SK-N-SH (cell line): ENCODE results near the gene HSPA1L. TPM values are rescaled to one million over a fixed set of nuclear protein-coding genes. Genes with fewer than 3 reads are reported as not detected.
"Not testable (repeated sequence)": the region's sequence is repeated elsewhere in the genome, so short reads cannot be mapped to it uniquely, and the experiment has no call there.

Source experiments
- CTCF ChIA-PET: fragments of 300-600, 350-600 bp; formaldehyde crosslinking; extraction: SDS; loops from one replicate; lab custom pipeline; 2021; lab: Yijun Ruan, JAX
- POLR2A ChIA-PET: fragments of 350-600 bp; sonication (Branson Sonifier 250); formaldehyde crosslinking; extraction: SDS; loops from one replicate; lab custom pipeline; 2020; ENCODE audit warnings: antibody characterized with exemption, inconsistent platforms; lab: Yijun Ruan, JAX
- DNase-seq: peaks from one replicate; pipeline ENCODE4 v3.0.0; 2012
- H2AFZ ChIP-seq: fragments of 200-600 bp; sonication (generic); 2 replicates; pipeline ENCODE4 v1.8.1; 2016; ENCODE audit warnings: antibody characterized with exemption, mild to moderate bottlenecking, low read depth
- H3F3A ChIP-seq: fragments of 200-600 bp; sonication (generic); replicated peaks from 2 replicates; pipeline ENCODE3; 2016; ENCODE audit warnings: antibody characterized with exemption, mild to moderate bottlenecking; ENCODE audit not compliant: insufficient read depth
- H3K27ac ChIP-seq, 2 experiments: fragments of 200-500 bp in 1 of 2; fragments of 200-600 bp in 1 of 2; sonication (Bioruptor generic) in 1 of 2; sonication (generic), shearing (Covaris generic) in 1 of 2; 2 replicates each; pipeline versions ENCODE4 v1.5.1 to v1.6.1; 2014 to 2016; ENCODE audit warnings: low read depth in 2 of 2, inconsistent platforms in 1 of 2, low read length in 1 of 2, mild to moderate bottlenecking in 1 of 2, mixed read lengths in 1 of 2
- H3K27me3 ChIP-seq: fragments of 200-600 bp; sonication (generic), shearing (Covaris generic); 2 replicates; pipeline ENCODE4 v1.6.1; 2016; ENCODE audit warnings: mixed run types; ENCODE audit not compliant: insufficient read depth
- H3K36me3 ChIP-seq, 2 experiments: fragments of 200-500 bp in 1 of 2; fragments of 200-600 bp in 1 of 2; sonication (Bioruptor generic) in 1 of 2; sonication (generic) in 1 of 2; replicated peaks in 1 of 2; 2 replicates each; pipeline versions ENCODE3 to v1.5.1; 2014 to 2016; ENCODE audit warnings: low read length in 1 of 2, mild to moderate bottlenecking in 1 of 2; ENCODE audit not compliant: insufficient read depth in 2 of 2, control insufficient read depth in 1 of 2
- H3K4me1 ChIP-seq, 2 experiments: fragments of 200-500 bp in 1 of 2; fragments of 200-600 bp in 1 of 2; sonication (Bioruptor generic) in 1 of 2; sonication (generic), shearing (Covaris generic) in 1 of 2; 2 replicates each; pipeline versions ENCODE4 v1.5.1 to v1.6.1; 2014 to 2016; ENCODE audit warnings: low read depth in 1 of 2, low read length in 1 of 2, mixed run types in 1 of 2; ENCODE audit not compliant: insufficient read depth in 2 of 2, control insufficient read depth in 1 of 2
- H3K4me2 ChIP-seq: fragments of 200-600 bp; sonication (generic), shearing (Covaris generic); 2 replicates; pipeline ENCODE4 v1.6.1; 2017; ENCODE audit warnings: mixed run types
- H3K4me3 ChIP-seq, 2 experiments: fragments of 200-500 bp in 1 of 2; fragments of 200-600 bp in 1 of 2; sonication (Bioruptor generic) in 1 of 2; sonication (generic), shearing (Covaris generic) in 1 of 2; 2 replicates each; pipeline versions ENCODE4 v1.5.1 to v1.8.1; 2014 to 2016; ENCODE audit warnings: low read depth in 2 of 2, inconsistent platforms in 1 of 2, low read length in 1 of 2, mild to moderate bottlenecking in 1 of 2, mixed read lengths in 1 of 2, moderate library complexity in 1 of 2
- H3K79me2 ChIP-seq: fragments of 200-600 bp; sonication (generic); 2 replicates; pipeline ENCODE4 v1.8.1; 2017; ENCODE audit warnings: mild to moderate bottlenecking; ENCODE audit not compliant: insufficient read depth
- H3K9ac ChIP-seq: fragments of 200-600 bp; sonication (generic); 2 replicates; pipeline ENCODE4 v1.6.1; 2017; ENCODE audit warnings: mixed run types
- H3K9me2 ChIP-seq: fragments of 200-600 bp; sonication (generic); 2 replicates; pipeline ENCODE4 v1.6.1; 2017; ENCODE audit warnings: mixed run types
- H3K9me3 ChIP-seq: fragments of 200-600 bp; sonication (generic); 2 replicates; pipeline ENCODE4 v1.6.1; 2017; ENCODE audit warnings: mixed run types, mild to moderate bottlenecking, moderate library complexity
- H4K20me1 ChIP-seq: fragments of 200-600 bp; sonication (generic); 2 replicates; pipeline ENCODE4 v1.6.1; 2017; ENCODE audit warnings: mild to moderate bottlenecking, mixed run types; ENCODE audit not compliant: insufficient read depth
- ELF1 ChIP-seq: IDR thresholded peaks from 2 replicates; pipeline ENCODE4 v1.4.0; 2012
- FOXJ3 ChIP-seq: sonication (generic); formaldehyde crosslinking; IDR thresholded peaks from 2 replicates; pipeline ENCODE4 v1.5.1; 2020; ENCODE audit warnings: mild to moderate bottlenecking, missing genetic modification reagents
- FOXM1 ChIP-seq: IDR thresholded peaks from 2 replicates; pipeline ENCODE4 v1.4.0; 2012; ENCODE audit warnings: low read depth, mild to moderate bottlenecking
- POLR2AphosphoS5 ChIP-seq: IDR thresholded peaks from 2 replicates; pipeline ENCODE4 v1.6.1; 2012; ENCODE audit warnings: low read depth, low read length
- RAD21 ChIP-seq: IDR thresholded peaks from 2 replicates; pipeline ENCODE4 v1.6.1; 2012; ENCODE audit warnings: mild to moderate bottlenecking, low read length
- RCOR1 ChIP-seq: fragments of 150-350 bp; IDR thresholded peaks from 2 replicates; pipeline ENCODE4 v1.6.1; 2017; ENCODE audit warnings: antibody characterized with exemption, low read length
- TCF12 ChIP-seq: IDR thresholded peaks from 2 replicates; pipeline ENCODE4 v1.4.0; 2012
- USF2 ChIP-seq: fragments of 150-350 bp; IDR thresholded peaks from 2 replicates; pipeline ENCODE4 v1.6.1; 2017; ENCODE audit warnings: antibody characterized with exemption, low read length, low read depth, borderline replicate concordance
- WGBS: methylation state at CpG from one replicate; pipeline ENCODE4 v1.1.6; 2017; ENCODE audit warnings: low lambda C conversion rate; 5-methylcytosine and 5-hydroxymethylcytosine counted together
- polyA plus RNA-seq, 3 experiments: library from polyadenylated mRNA; depleted of rRNA; stranded (reverse); fragments of >200 nt; gene quantifications; 2 replicates each; pipeline ENCODE4 v1.2.3, GENCODE V29; 2012

Gene HSPA1L
- polyA plus RNA-seq, 1 of the 3 experiments (the other 2 are of a cell fraction): 0.69 TPM

GRCh38 chr6:31858707-31859106, 43.6 kb upstream of the HSPA1L start:
- H3F3A ChIP-seq: peaks cover 7% of the 10 kb centered on the region
- no peaks in the 10 kb centered on the region for H3K27me3 ChIP-seq
- H3K4me1 ChIP-seq: peaks cover 0 to 7% of the 10 kb centered on the region in 2 experiments; a peak in 1 of 4 replicates
- H3K79me2 ChIP-seq: peaks cover 10% of the 10 kb centered on the region
- no peak overlapping the region for H3K27ac ChIP-seq
- no peak overlapping the region for H3K9ac ChIP-seq
- ChIA-PET CTCF (no interaction called here), POLR2A (no interaction called here)
- no peak for DNase-seq
- H3K9me2 ChIP-seq: no peaks in the 10 kb centered on the region
- H3K36me3 ChIP-seq: peaks cover 4 to 11% of the 10 kb centered on the region in 2 experiments
- no peak overlapping the region for H3K4me3 ChIP-seq
- 94% methylated on average over 8 of the region's 8 CpGs for WGBS
- H4K20me1 ChIP-seq: no peaks in the 10 kb centered on the region
- H3K9me3 ChIP-seq: no peaks in the 10 kb centered on the region
- no peak overlapping the region for H2AFZ ChIP-seq
- H3K4me2 ChIP-seq: no peak overlapping the region
- TF ChIP-seq USF2: no peak
- TF ChIP-seq ELF1: no peak
- no peak for TF ChIP-seq POLR2AphosphoS5
- no peak for TF ChIP-seq FOXJ3 (CRISPR knock-in tag)
- TF ChIP-seq RAD21: no peak
- no peak for TF ChIP-seq FOXM1
- no peak for TF ChIP-seq RCOR1
- TF ChIP-seq TCF12: no peak
- TF ChIP-seq, all 33 proteins: peak for 0

GRCh38 chr6:31857774-31858173, 42.7 kb upstream of the HSPA1L start:
- H3K4me1 ChIP-seq, H3K27ac ChIP-seq, H3K27me3 ChIP-seq, H4K20me1 ChIP-seq, H3F3A ChIP-seq, H3K9ac ChIP-seq, H3K4me3 ChIP-seq, H3K79me2 ChIP-seq, POLR2A ChIA-PET, H3K4me2 ChIP-seq, DNase-seq, H2AFZ ChIP-seq, H3K9me2 ChIP-seq, H3K9me3 ChIP-seq: not testable (repeated sequence)
- 98% methylated on average over 8 of the region's 8 CpGs for WGBS
- H3K36me3 ChIP-seq: peaks cover 4 to 11% of the 10 kb centered on the region in 2 experiments
- CTCF ChIA-PET: interaction anchor here (1.2 to 1.6 kb wide), 3 partner anchors 31 to 128 kb away, joined by 3 to 5 read pairs (median 4); partner anchors contain the start of gene DDAH2

GRCh38 chr6:31851980-31852718, 37.1 kb upstream of the HSPA1L start:
- DNase-seq: peak; percentile 10
- H3K9me3 ChIP-seq, H4K20me1 ChIP-seq, H3K27ac ChIP-seq, H3K4me3 ChIP-seq, H3K9ac ChIP-seq, H3K27me3 ChIP-seq, H3K36me3 ChIP-seq, H3K79me2 ChIP-seq, H2AFZ ChIP-seq, CTCF ChIA-PET, H3K9me2 ChIP-seq, H3K4me1 ChIP-seq, H3F3A ChIP-seq, H3K4me2 ChIP-seq: not testable (repeated sequence)
- POLR2A ChIA-PET: interaction anchor here (0.8 kb wide), 1 partner anchor 100 kb away, joined by 3 read pairs; no protein-coding TSS in a partner anchor
- 66% methylated on average over 9 of the region's 35 CpGs for WGBS
